Peyer's patch (tissue), 4 donors: ENCODE data around the gene SIT1. TPM values are rescaled to one million over a fixed set of nuclear protein-coding genes. Genes with fewer than 3 reads are reported as not detected.

Experiments used
- DNase-seq, 3 donors: peaks; one replicate each; pipeline ENCODE4 v3.0.0-alpha.2; 2017 to 2019
- H3K27ac ChIP-seq, 4 donors: fragments of 200-600 bp; sonication (generic); one replicate each; pipeline ENCODE4 v1.5.1; 2016 to 2019
- H3K27me3 ChIP-seq, 2 donors: fragments of 200-600 bp; sonication (generic); one replicate each; pipeline ENCODE4 v1.5.1; 2019
- H3K36me3 ChIP-seq, 3 donors: fragments of 200-600 bp; sonication (generic); one replicate each; pipeline ENCODE4 v1.5.1; 2016 to 2019
- H3K4me1 ChIP-seq, 4 donors: fragments of 200-600 bp; sonication (generic); one replicate each; pipeline ENCODE4 v1.5.1; 2016 to 2019
- H3K4me3 ChIP-seq, 4 donors: fragments of 200-600 bp; sonication (generic); 1 replicate in 3 of 4; 2 replicates in 1 of 4; pipeline ENCODE4 v1.5.1; 2016 to 2019; ENCODE audit warnings: mild to moderate bottlenecking in 1 of 4
- H3K9me3 ChIP-seq, 4 donors: fragments of 200-600 bp; sonication (generic); one replicate each; pipeline ENCODE4 v1.5.1; 2016 to 2019; ENCODE audit warnings: mild to moderate bottlenecking in 1 of 4
- POLR2A ChIP-seq, 2 donors: fragments of 450-650 bp; IDR thresholded peaks; one replicate each; pipeline ENCODE4 v1.5.1; 2017; ENCODE audit warnings: antibody characterized with exemption in 2 of 2, mild to moderate bottlenecking in 2 of 2, moderate library complexity in 2 of 2
- total RNA-seq, 4 donors: library from RNA; depleted of rRNA; stranded (reverse); fragments of >200 nt; gene quantifications; one replicate each; pipeline ENCODE4 v1.1.0, GENCODE V29; 2016
- TF ChIP-seq, protein P1 (sequence below), 6 experiments: fragments of 450-650 bp in 4 of 6; fragments of 200-600 bp in 2 of 6; sonication (generic) in 1 of 6; IDR thresholded peaks; one replicate each; pipeline ENCODE4 v1.5.1; 2017 to 2019; ENCODE audit warnings: antibody characterized with exemption in 6 of 6, mild to moderate bottlenecking in 3 of 6, moderate library complexity in 1 of 6

The SIT1 gene
- total RNA-seq, 4 donors from 2014 or later: 2.4 TPM; not detected in 3

DNA sequence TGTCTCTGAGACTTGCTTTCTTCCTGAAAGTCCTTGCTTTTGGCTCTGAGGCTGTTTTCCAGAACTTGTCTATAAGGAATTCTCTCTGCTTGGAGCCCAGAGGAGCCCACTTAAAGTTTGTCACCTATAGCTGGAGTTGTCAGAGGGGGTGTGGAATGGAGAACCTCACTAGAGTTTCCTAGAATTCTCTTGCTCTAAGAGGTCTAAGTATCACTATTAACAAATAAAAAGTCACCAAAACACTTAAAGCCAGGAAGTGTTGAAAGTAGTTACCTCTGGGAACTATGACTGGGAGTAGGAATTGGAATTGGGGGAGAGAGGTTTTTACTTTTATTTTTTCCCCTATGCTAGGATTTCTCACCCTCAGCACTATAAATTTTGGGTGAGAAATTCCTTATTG lies 15.0 kb downstream of the SIT1 start:
- TF ChIP-seq, protein P1, sequence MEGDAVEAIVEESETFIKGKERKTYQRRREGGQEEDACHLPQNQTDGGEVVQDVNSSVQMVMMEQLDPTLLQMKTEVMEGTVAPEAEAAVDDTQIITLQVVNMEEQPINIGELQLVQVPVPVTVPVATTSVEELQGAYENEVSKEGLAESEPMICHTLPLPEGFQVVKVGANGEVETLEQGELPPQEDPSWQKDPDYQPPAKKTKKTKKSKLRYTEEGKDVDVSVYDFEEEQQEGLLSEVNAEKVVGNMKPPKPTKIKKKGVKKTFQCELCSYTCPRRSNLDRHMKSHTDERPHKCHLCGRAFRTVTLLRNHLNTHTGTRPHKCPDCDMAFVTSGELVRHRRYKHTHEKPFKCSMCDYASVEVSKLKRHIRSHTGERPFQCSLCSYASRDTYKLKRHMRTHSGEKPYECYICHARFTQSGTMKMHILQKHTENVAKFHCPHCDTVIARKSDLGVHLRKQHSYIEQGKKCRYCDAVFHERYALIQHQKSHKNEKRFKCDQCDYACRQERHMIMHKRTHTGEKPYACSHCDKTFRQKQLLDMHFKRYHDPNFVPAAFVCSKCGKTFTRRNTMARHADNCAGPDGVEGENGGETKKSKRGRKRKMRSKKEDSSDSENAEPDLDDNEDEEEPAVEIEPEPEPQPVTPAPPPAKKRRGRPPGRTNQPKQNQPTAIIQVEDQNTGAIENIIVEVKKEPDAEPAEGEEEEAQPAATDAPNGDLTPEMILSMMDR (IDR thresholded peaks at IDR 0.05): no peak
- TF ChIP-seq POLR2A (IDR thresholded peaks at IDR 0.05): no peak
- DNase-seq: no peak
- H3K4me1 ChIP-seq: peaks cover 0 to 21% (median 2%) of the 10 kb centered on the region in 4 donors
- peak overlapping the region; percentile 14 to 75 (median 40) for H3K27ac ChIP-seq
- no peaks in the 10 kb centered on the region for H3K9me3 ChIP-seq
- no peaks in the 10 kb centered on the region for H3K27me3 ChIP-seq
- H3K4me3 ChIP-seq: no peak overlapping the region
- no peaks in the 10 kb centered on the region for H3K36me3 ChIP-seq

- H3K9me3 ChIP-seq: no peaks in the 10 kb centered on the region
- no peak overlapping the region for H3K27ac ChIP-seq
- peak in 1 of 3 donors; percentile 21 for DNase-seq
- no peaks in the 10 kb centered on the region for H3K36me3 ChIP-seq
- TF ChIP-seq, protein P1 (IDR thresholded peaks at IDR 0.05): no peak
- no peak for TF ChIP-seq POLR2A (IDR thresholded peaks at IDR 0.05)
- no peak overlapping the region for H3K4me3 ChIP-seq
- H3K4me1 ChIP-seq: no peaks in the 10 kb centered on the region
- no peaks in the 10 kb centered on the region for H3K27me3 ChIP-seq
These were observed 21.1 kb downstream of the SIT1 start for GRCh38 chr9:35629597-35629996.

DNA sequence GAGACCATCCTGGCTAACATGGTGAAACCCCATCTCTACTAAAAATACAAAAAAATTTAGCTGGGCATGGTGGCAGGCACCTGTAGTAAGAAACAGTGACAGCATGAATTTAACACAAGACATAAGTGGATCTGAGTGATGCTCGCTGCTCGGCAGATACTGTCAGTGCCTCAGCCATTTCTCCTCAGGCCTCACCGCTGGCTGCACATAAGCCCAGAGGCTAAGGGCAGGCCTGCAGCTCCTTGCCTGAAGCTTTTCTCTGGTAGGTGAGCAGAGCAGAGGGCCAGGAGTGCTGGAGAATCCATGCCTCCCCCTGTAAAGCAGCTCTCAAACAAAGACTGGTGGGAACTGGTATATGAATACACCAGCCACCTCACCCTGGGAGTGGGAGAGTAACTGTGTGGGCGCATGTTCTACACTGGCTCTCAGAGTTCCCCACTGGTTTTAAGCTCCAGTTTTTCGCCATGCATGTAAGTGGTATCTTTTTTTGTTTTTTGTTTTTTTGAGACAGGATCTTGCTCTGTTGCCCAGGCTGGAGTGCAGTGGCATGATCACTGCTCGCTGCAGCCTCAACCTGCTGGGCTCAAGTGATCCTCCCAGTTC lies 22.2 kb downstream of the SIT1 start:
- DNase-seq: peak in 1 of 3 donors; percentile 29
- Histone ChIP-seq H3K27ac (no peak overlapping the region), H3K4me3 (no peak overlapping the region), H3K9me3 (no peaks in the 10 kb centered on the region), H3K36me3 (no peaks in the 10 kb centered on the region), H3K27me3 (no peaks in the 10 kb centered on the region), H3K4me1 (no peaks in the 10 kb centered on the region)
- TF ChIP-seq, protein P1 (IDR thresholded peaks at IDR 0.05): no peak

- no peak for DNase-seq
- Histone ChIP-seq H3K4me1 (no peaks in the 10 kb centered on the region), H3K36me3 (no peaks in the 10 kb centered on the region), H3K27ac (no peak overlapping the region), H3K27me3 (no peaks in the 10 kb centered on the region), H3K9me3 (no peaks in the 10 kb centered on the region), H3K4me3 (no peak overlapping the region)
- TF ChIP-seq, protein P1 (IDR thresholded peaks at IDR 0.05): no peak
- TF ChIP-seq POLR2A (IDR thresholded peaks at IDR 0.05): no peak
These were observed 23.2 kb downstream of the SIT1 start for GRCh38 chr9:35627575-35627974.

DNA sequence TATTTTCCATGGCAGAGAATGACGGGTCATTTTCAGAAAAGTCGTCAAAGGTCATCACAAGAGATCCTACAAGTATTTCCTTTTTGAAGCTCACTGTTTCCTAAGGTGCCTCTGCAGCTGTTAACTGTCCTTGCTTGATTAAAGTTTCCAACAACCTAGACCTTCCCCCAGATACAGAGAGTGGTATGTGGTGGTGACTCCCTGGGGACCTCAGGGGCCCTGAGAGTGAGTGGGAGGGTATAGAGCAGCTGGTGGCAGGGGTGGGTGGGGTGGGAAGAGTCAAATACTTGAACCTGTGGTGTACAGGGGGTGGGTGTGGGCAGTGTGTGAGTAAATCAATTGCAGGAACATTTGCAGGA lies 31.0 kb downstream of the SIT1 start:
- H3K27ac ChIP-seq: peak overlapping the region in 3 of 4 donors; percentile 65 to 87 (median 69)
- peak in 2 of 3 donors; percentile 71 to 74 for DNase-seq
- TF ChIP-seq POLR2A (IDR thresholded peaks at IDR 0.05): no peak
- TF ChIP-seq, protein P1 (IDR thresholded peaks at IDR 0.05): no peak
- peaks cover 0 to 21% (median 11%) of the 10 kb centered on the region in 4 donors for H3K4me1 ChIP-seq
- no peaks in the 10 kb centered on the region for H3K36me3 ChIP-seq
- no peaks in the 10 kb centered on the region for H3K27me3 ChIP-seq
- H3K9me3 ChIP-seq: no peaks in the 10 kb centered on the region
- H3K4me3 ChIP-seq: peak overlapping the region in 1 of 4 donors; percentile 59
